ENCODE results near the gene LRRC72.

GRCh38 chr7:16592395-16592794, 65.8 kb downstream of the LRRC72 start:
- no peak for TF ChIP-seq CTCF (conservative IDR thresholded peaks at IDR 0.05; ENCODE audit: low read depth, low read length)
- TF ChIP-seq EZH2phosphoT487 (IDR thresholded peaks at IDR 0.05; ENCODE audit: borderline replicate concordance, low read length) = no peak

Measured in PC-3 (cell line).